Measurements from ENCODE around the gene ATP5MC3.

Gene ATP5MC3

GRCh38 chr2:175167792-175168563 lies 13.5 kb downstream of the ATP5MC3 start, which contains the start of gene ATF2:
ATF2 (minus strand) TSS chr2:175168203; CDS start chr2:175136443, 31,760 bp downstream.
- Histone ChIP-seq H3K27me3 (ENCODE audit: low read depth, low read length) (no peaks in the 10 kb centered on the region), H3K27ac (ENCODE audit: low read length) (peak within 1 kb of the TSS; percentile 98), H3K4me3 (ENCODE audit: low read depth in 1 of 2, low read length in 2 of 2) (peak within 1 kb of the TSS; percentile 91 to 98), H3K36me3 (ENCODE audit: control insufficient read depth in 1 of 2, insufficient read depth in 2 of 2, low read length in 2 of 2) (peaks cover 0 to 7% of the 10 kb centered on the region in 2 donors), H3K9me3 (ENCODE audit: control insufficient read depth in 1 of 2, low read length in 2 of 2) (no peaks in the 10 kb centered on the region), H3K4me1 (ENCODE audit: control insufficient read depth in 1 of 2, insufficient read depth in 2 of 2, low read length in 2 of 2) (peaks cover 7 to 19% of the 10 kb centered on the region in 2 donors)

- Histone ChIP-seq H3K4me1 (ENCODE audit: control insufficient read depth in 1 of 2, insufficient read depth in 2 of 2, low read length in 2 of 2) (peaks cover 7 to 19% of the 10 kb centered on the region in 2 donors), H3K27ac (ENCODE audit: low read length) (peak overlapping the region; percentile 98), H3K36me3 (ENCODE audit: control insufficient read depth in 1 of 2, insufficient read depth in 2 of 2, low read length in 2 of 2) (peaks cover 0 to 7% of the 10 kb centered on the region in 2 donors), H3K9me3 (ENCODE audit: control insufficient read depth in 1 of 2, low read length in 2 of 2) (no peaks in the 10 kb centered on the region), H3K4me3 (ENCODE audit: low read depth in 1 of 2, low read length in 2 of 2) (peak overlapping the region; percentile 91 to 98), H3K27me3 (ENCODE audit: low read depth, low read length) (no peaks in the 10 kb centered on the region)
Observed at GRCh38 chr2:175167076-175167791, 14.3 kb downstream of the ATP5MC3 start.

GRCh38 chr2:175166216-175166824 lies 15.2 kb downstream of the ATP5MC3 start:
- H3K4me3 ChIP-seq (ENCODE audit: low read depth in 1 of 2, low read length in 2 of 2) = peak overlapping the region; percentile 11 to 98
- peaks cover 0 to 7% of the 10 kb centered on the region in 2 donors for H3K36me3 ChIP-seq (ENCODE audit: control insufficient read depth in 1 of 2, insufficient read depth in 2 of 2, low read length in 2 of 2)
- no peaks in the 10 kb centered on the region for H3K27me3 ChIP-seq (ENCODE audit: low read depth, low read length)
- H3K4me1 ChIP-seq (ENCODE audit: control insufficient read depth in 1 of 2, insufficient read depth in 2 of 2, low read length in 2 of 2) = peaks cover 7 to 19% of the 10 kb centered on the region in 2 donors
- no peaks in the 10 kb centered on the region for H3K9me3 ChIP-seq (ENCODE audit: control insufficient read depth in 1 of 2, low read length in 2 of 2)
- H3K27ac ChIP-seq (ENCODE audit: low read length) = no peak overlapping the region

GRCh38 chr2:175164235-175164634 lies 17.3 kb downstream of the ATP5MC3 start:
- peaks cover 7 to 19% of the 10 kb centered on the region in 2 donors for H3K4me1 ChIP-seq (ENCODE audit: control insufficient read depth in 1 of 2, insufficient read depth in 2 of 2, low read length in 2 of 2)
- H3K9me3 ChIP-seq (ENCODE audit: control insufficient read depth in 1 of 2, low read length in 2 of 2) = no peaks in the 10 kb centered on the region
- no peak overlapping the region for H3K4me3 ChIP-seq (ENCODE audit: low read depth in 1 of 2, low read length in 2 of 2)
- H3K36me3 ChIP-seq (ENCODE audit: control insufficient read depth in 1 of 2, insufficient read depth in 2 of 2, low read length in 2 of 2) = peaks cover 0 to 7% of the 10 kb centered on the region in 2 donors
- no peaks in the 10 kb centered on the region for H3K27me3 ChIP-seq (ENCODE audit: low read depth, low read length)
- H3K27ac ChIP-seq (ENCODE audit: low read length) = no peak overlapping the region

GRCh38 chr2:175158894-175159293 lies 22.6 kb downstream of the ATP5MC3 start:
- H3K4me3 ChIP-seq (ENCODE audit: low read depth in 1 of 2, low read length in 2 of 2) = no peak overlapping the region
- no peaks in the 10 kb centered on the region for H3K36me3 ChIP-seq (ENCODE audit: control insufficient read depth in 1 of 2, insufficient read depth in 2 of 2, low read length in 2 of 2)
- peaks cover 0 to 7% of the 10 kb centered on the region in 2 donors for H3K4me1 ChIP-seq (ENCODE audit: control insufficient read depth in 1 of 2, insufficient read depth in 2 of 2, low read length in 2 of 2)
- no peaks in the 10 kb centered on the region for H3K9me3 ChIP-seq (ENCODE audit: control insufficient read depth in 1 of 2, low read length in 2 of 2)
- no peaks in the 10 kb centered on the region for H3K27me3 ChIP-seq (ENCODE audit: low read depth, low read length)
- H3K27ac ChIP-seq (ENCODE audit: low read length) = no peak overlapping the region

- Histone ChIP-seq H3K27me3 (ENCODE audit: low read depth, low read length) (no peaks in the 10 kb centered on the region), H3K4me3 (ENCODE audit: low read depth in 1 of 2, low read length in 2 of 2) (no peak overlapping the region), H3K27ac (ENCODE audit: low read length) (no peak overlapping the region), H3K9me3 (ENCODE audit: control insufficient read depth in 1 of 2, low read length in 2 of 2) (no peaks in the 10 kb centered on the region), H3K36me3 (ENCODE audit: control insufficient read depth in 1 of 2, insufficient read depth in 2 of 2, low read length in 2 of 2) (no peaks in the 10 kb centered on the region), H3K4me1 (ENCODE audit: control insufficient read depth in 1 of 2, insufficient read depth in 2 of 2, low read length in 2 of 2) (peaks cover 0 to 15% of the 10 kb centered on the region in 2 donors)
Observed at GRCh38 chr2:175156534-175156933, 25.0 kb downstream of the ATP5MC3 start.

GRCh38 chr2:175154661-175155082 lies 26.8 kb downstream of the ATP5MC3 start:
- Histone ChIP-seq H3K36me3 (ENCODE audit: control insufficient read depth in 1 of 2, insufficient read depth in 2 of 2, low read length in 2 of 2) (peaks cover 0 to 3% of the 10 kb centered on the region in 2 donors), H3K27me3 (ENCODE audit: low read depth, low read length) (no peaks in the 10 kb centered on the region), H3K4me1 (ENCODE audit: control insufficient read depth in 1 of 2, insufficient read depth in 2 of 2, low read length in 2 of 2) (peaks cover 0 to 16% of the 10 kb centered on the region in 2 donors), H3K9me3 (ENCODE audit: control insufficient read depth in 1 of 2, low read length in 2 of 2) (no peaks in the 10 kb centered on the region), H3K27ac (ENCODE audit: low read length) (no peak overlapping the region), H3K4me3 (ENCODE audit: low read depth in 1 of 2, low read length in 2 of 2) (no peak overlapping the region)

GRCh38 chr2:175152242-175152641 lies 29.3 kb downstream of the ATP5MC3 start:
- no peak overlapping the region for H3K27ac ChIP-seq (ENCODE audit: low read length)
- no peaks in the 10 kb centered on the region for H3K27me3 ChIP-seq (ENCODE audit: low read depth, low read length)
- peaks cover 3 to 5% of the 10 kb centered on the region in 2 donors for H3K36me3 ChIP-seq (ENCODE audit: control insufficient read depth in 1 of 2, insufficient read depth in 2 of 2, low read length in 2 of 2)
- peaks cover 0 to 20% of the 10 kb centered on the region in 2 donors for H3K4me1 ChIP-seq (ENCODE audit: control insufficient read depth in 1 of 2, insufficient read depth in 2 of 2, low read length in 2 of 2)
- no peaks in the 10 kb centered on the region for H3K9me3 ChIP-seq (ENCODE audit: control insufficient read depth in 1 of 2, low read length in 2 of 2)
- H3K4me3 ChIP-seq (ENCODE audit: low read depth in 1 of 2, low read length in 2 of 2) = no peak overlapping the region

GRCh38 chr2:175151791-175152190 lies 29.7 kb downstream of the ATP5MC3 start:
- Histone ChIP-seq H3K27ac (ENCODE audit: low read length) (no peak overlapping the region), H3K4me1 (ENCODE audit: control insufficient read depth in 1 of 2, insufficient read depth in 2 of 2, low read length in 2 of 2) (peaks cover 0 to 20% of the 10 kb centered on the region in 2 donors), H3K27me3 (ENCODE audit: low read depth, low read length) (no peaks in the 10 kb centered on the region), H3K36me3 (ENCODE audit: control insufficient read depth in 1 of 2, insufficient read depth in 2 of 2, low read length in 2 of 2) (peaks cover 3 to 5% of the 10 kb centered on the region in 2 donors), H3K9me3 (ENCODE audit: control insufficient read depth in 1 of 2, low read length in 2 of 2) (no peaks in the 10 kb centered on the region), H3K4me3 (ENCODE audit: low read depth in 1 of 2, low read length in 2 of 2) (no peak overlapping the region)

GRCh38 chr2:175147186-175147585 lies 34.3 kb downstream of the ATP5MC3 start:
- Histone ChIP-seq H3K36me3 (ENCODE audit: control insufficient read depth in 1 of 2, insufficient read depth in 2 of 2, low read length in 2 of 2) (peaks cover 3 to 5% of the 10 kb centered on the region in 2 donors), H3K4me3 (ENCODE audit: low read depth in 1 of 2, low read length in 2 of 2) (no peak overlapping the region), H3K27ac (ENCODE audit: low read length) (no peak overlapping the region), H3K27me3 (ENCODE audit: low read depth, low read length) (no peaks in the 10 kb centered on the region), H3K4me1 (ENCODE audit: control insufficient read depth in 1 of 2, insufficient read depth in 2 of 2, low read length in 2 of 2) (peaks cover 0 to 15% of the 10 kb centered on the region in 2 donors), H3K9me3 (ENCODE audit: control insufficient read depth in 1 of 2, low read length in 2 of 2) (no peaks in the 10 kb centered on the region)

GRCh38 chr2:175143678-175144077 lies 37.8 kb downstream of the ATP5MC3 start:
- Histone ChIP-seq H3K4me1 (ENCODE audit: control insufficient read depth in 1 of 2, insufficient read depth in 2 of 2, low read length in 2 of 2) (peaks cover 0 to 8% of the 10 kb centered on the region in 2 donors), H3K36me3 (ENCODE audit: control insufficient read depth in 1 of 2, insufficient read depth in 2 of 2, low read length in 2 of 2) (no peaks in the 10 kb centered on the region), H3K4me3 (ENCODE audit: low read depth in 1 of 2, low read length in 2 of 2) (no peak overlapping the region)

More at GRCh38 chr2:175143678-175144077, 37.8 kb downstream of the ATP5MC3 start:
- H3K9me3 ChIP-seq (ENCODE audit: control insufficient read depth in 1 of 2, low read length in 2 of 2) = no peaks in the 10 kb centered on the region
- no peak overlapping the region for H3K27ac ChIP-seq (ENCODE audit: low read length)
- no peaks in the 10 kb centered on the region for H3K27me3 ChIP-seq (ENCODE audit: low read depth, low read length)

All from muscle layer of duodenum (tissue), 2 donors.